Smooth muscle cell (in vitro differentiated cells): Measurements from ENCODE around the gene SOD3. TPM values are rescaled to one million over a fixed set of nuclear protein-coding genes. Genes with fewer than 3 reads are reported as not detected.

Experiments
- DNase-seq: peaks from one replicate; lab custom pipeline; 2025; ENCODE audit not compliant: unreplicated experiment; lab: John Stamatoyannopoulos, UW
- H2AFZ ChIP-seq: fragments of 200-600 bp; sonication (generic); 2 replicates; pipeline ENCODE4 v1.6.0; 2016; ENCODE audit warnings: antibody characterized with exemption, low read depth, mild to moderate bottlenecking
- H3F3A ChIP-seq: fragments of 200-600 bp; sonication (generic); 2 replicates; pipeline ENCODE4 v1.6.0; 2017; ENCODE audit warnings: antibody characterized with exemption, low read depth
- H3K27ac ChIP-seq: fragments of 200-600 bp; sonication (generic); 2 replicates; pipeline ENCODE4 v1.5.1; 2016; ENCODE audit warnings: low read depth, mild to moderate bottlenecking
- H3K27me3 ChIP-seq: fragments of 200-600 bp; sonication (generic); 2 replicates; pipeline ENCODE4 v1.6.1; 2016; ENCODE audit warnings: low read depth, mild to moderate bottlenecking
- H3K36me3 ChIP-seq: fragments of 200-600 bp; sonication (generic); 2 replicates; pipeline ENCODE4 v1.5.1; 2016; ENCODE audit warnings: low read depth
- H3K4me1 ChIP-seq: fragments of 200-600 bp; sonication (generic); 2 replicates; pipeline ENCODE4 v1.5.1; 2016; ENCODE audit warnings: low read depth
- H3K4me2 ChIP-seq: fragments of 200-600 bp; sonication (generic); 2 replicates; pipeline ENCODE4 v1.6.0; 2016; ENCODE audit warnings: mild to moderate bottlenecking
- H3K4me3 ChIP-seq: fragments of 200-600 bp; sonication (generic); 2 replicates; pipeline ENCODE4 v1.5.1; 2016; ENCODE audit warnings: mild to moderate bottlenecking
- H3K79me2 ChIP-seq: fragments of 200-600 bp; sonication (generic); 2 replicates; pipeline ENCODE4 v1.6.0; 2016; ENCODE audit warnings: low read depth, mild to moderate bottlenecking
- H3K9ac ChIP-seq: fragments of 200-600 bp; sonication (generic); 2 replicates; pipeline ENCODE4 v1.6.0; 2016; ENCODE audit warnings: low read depth
- H3K9me3 ChIP-seq: fragments of 200-600 bp; sonication (generic); replicated peaks from 2 replicates; pipeline ENCODE4 v1.5.1; 2016; ENCODE audit warnings: low read depth
- H4K20me1 ChIP-seq: fragments of 200-600 bp; sonication (generic); 2 replicates; pipeline ENCODE4 v1.6.0; 2016; ENCODE audit warnings: low read depth
- CTCF ChIP-seq: fragments of 200-600 bp; sonication (generic); IDR thresholded peaks from 2 replicates; pipeline ENCODE4 v1.5.1; 2017; ENCODE audit warnings: borderline replicate concordance, mild to moderate bottlenecking, antibody characterized with exemption; ENCODE audit not compliant: insufficient read depth, poor library complexity, severe bottlenecking
- WGBS: methylation state at CpG from one replicate; pipeline ENCODE4 v1.1.7; 2016; ENCODE audit warnings: low lambda C conversion rate; 5-methylcytosine and 5-hydroxymethylcytosine counted together
- polyA plus RNA-seq: library from polyadenylated mRNA; unstranded; fragments of >200 nt; fragmentation: Nextera tagmentation; extraction: Ambion mirVana; gene quantifications from 2 replicates; pipeline ENCODE4 v1.2.1, GENCODE V29; 2016
- total RNA-seq: library from RNA; depleted of rRNA; stranded (reverse); fragments of >200 nt; gene quantifications from 2 replicates; pipeline ENCODE4 v1.2.3, GENCODE V29; 2014

The SOD3 gene
- total and polyA plus RNA-seq, 2 experiments from 2014 or later = 24.4 to 71.9 TPM

GRCh38 chr4:24754571-24754970, 40.8 kb upstream of the SOD3 start:
- TF ChIP-seq CTCF = no peak
- Histone ChIP-seq H3K4me1 (no peaks in the 10 kb centered on the region), H3K9me3 (peaks cover 10% of the 10 kb centered on the region), H3K36me3 (peaks cover 7% of the 10 kb centered on the region), H4K20me1 (no peaks in the 10 kb centered on the region), H3K79me2 (no peaks in the 10 kb centered on the region), H3K27me3 (no peaks in the 10 kb centered on the region), H3K27ac (peak overlapping the region; percentile 57), H3F3A (no peaks in the 10 kb centered on the region), H3K4me2 (no peak overlapping the region), H3K4me3 (no peak overlapping the region), H2AFZ (peak overlapping the region; percentile 9), H3K9ac (no peak overlapping the region)
- no peak for DNase-seq
- 28% methylated on average over 3 of the region's 3 CpGs for WGBS

- H3K9ac ChIP-seq = no peak overlapping the region
- no peak for TF ChIP-seq CTCF
- H3K79me2 ChIP-seq = no peaks in the 10 kb centered on the region
- H3K4me2 ChIP-seq = no peak overlapping the region
- 48% methylated on average over 5 of the region's 5 CpGs for WGBS
- H3K9me3 ChIP-seq = no peaks in the 10 kb centered on the region
- H3K36me3 ChIP-seq = no peaks in the 10 kb centered on the region
- no peaks in the 10 kb centered on the region for H3F3A ChIP-seq
- DNase-seq = no peak
- peaks cover 6% of the 10 kb centered on the region for H3K4me1 ChIP-seq
- no peaks in the 10 kb centered on the region for H3K27me3 ChIP-seq
- peak overlapping the region; percentile 80 for H3K27ac ChIP-seq
- no peak overlapping the region for H3K4me3 ChIP-seq
- H4K20me1 ChIP-seq = no peaks in the 10 kb centered on the region
- H2AFZ ChIP-seq = no peak overlapping the region
Observed at GRCh38 chr4:24763631-24764297, 31.6 kb upstream of the SOD3 start.

GRCh38 chr4:24764345-24764744, 31.0 kb upstream of the SOD3 start:
- H3K4me1 ChIP-seq = peaks cover 6% of the 10 kb centered on the region
- no peak overlapping the region for H3K4me3 ChIP-seq
- no peak overlapping the region for H3K4me2 ChIP-seq
- H3K79me2 ChIP-seq = no peaks in the 10 kb centered on the region
- no peak for DNase-seq
- no peaks in the 10 kb centered on the region for H3F3A ChIP-seq
- no peaks in the 10 kb centered on the region for H3K9me3 ChIP-seq
- no peak overlapping the region for H3K9ac ChIP-seq
- H2AFZ ChIP-seq = no peak overlapping the region
- H3K27me3 ChIP-seq = no peaks in the 10 kb centered on the region
- H3K36me3 ChIP-seq = no peaks in the 10 kb centered on the region
- peak overlapping the region; percentile 80 for H3K27ac ChIP-seq
- WGBS = 87% methylated on average over 3 of the region's 3 CpGs
- H4K20me1 ChIP-seq = no peaks in the 10 kb centered on the region
- TF ChIP-seq CTCF = no peak

- no peak overlapping the region for H3K4me3 ChIP-seq
- no peak for TF ChIP-seq CTCF
- no peaks in the 10 kb centered on the region for H3K9me3 ChIP-seq
- H3K79me2 ChIP-seq = no peaks in the 10 kb centered on the region
- no peak for DNase-seq
- 90% methylated on average over 4 of the region's 4 CpGs for WGBS
- no peak overlapping the region for H3K4me2 ChIP-seq
- H4K20me1 ChIP-seq = no peaks in the 10 kb centered on the region
- H2AFZ ChIP-seq = no peak overlapping the region
- H3F3A ChIP-seq = no peaks in the 10 kb centered on the region
- peaks cover 13% of the 10 kb centered on the region for H3K4me1 ChIP-seq
- no peak overlapping the region for H3K9ac ChIP-seq
- no peaks in the 10 kb centered on the region for H3K36me3 ChIP-seq
- H3K27ac ChIP-seq = no peak overlapping the region
- no peaks in the 10 kb centered on the region for H3K27me3 ChIP-seq
Observed at GRCh38 chr4:24765376-24765988, 29.9 kb upstream of the SOD3 start.
